Nucleus accumbens (tissue), 56 donors: ENCODE results near the gene YES1.
A peak's percentile ranks its signal among the peaks of the same experiment; 100 is the strongest.
"Not testable (repeated sequence)": the region's sequence is repeated elsewhere in the genome, so short reads cannot be mapped to it uniquely, and the experiment has no call there.

Source experiments
- DNase-seq, 56 donors: peaks; one replicate each; lab custom pipeline; 2025; lab: John Stamatoyannopoulos, UW

YES1 gene

DNA sequence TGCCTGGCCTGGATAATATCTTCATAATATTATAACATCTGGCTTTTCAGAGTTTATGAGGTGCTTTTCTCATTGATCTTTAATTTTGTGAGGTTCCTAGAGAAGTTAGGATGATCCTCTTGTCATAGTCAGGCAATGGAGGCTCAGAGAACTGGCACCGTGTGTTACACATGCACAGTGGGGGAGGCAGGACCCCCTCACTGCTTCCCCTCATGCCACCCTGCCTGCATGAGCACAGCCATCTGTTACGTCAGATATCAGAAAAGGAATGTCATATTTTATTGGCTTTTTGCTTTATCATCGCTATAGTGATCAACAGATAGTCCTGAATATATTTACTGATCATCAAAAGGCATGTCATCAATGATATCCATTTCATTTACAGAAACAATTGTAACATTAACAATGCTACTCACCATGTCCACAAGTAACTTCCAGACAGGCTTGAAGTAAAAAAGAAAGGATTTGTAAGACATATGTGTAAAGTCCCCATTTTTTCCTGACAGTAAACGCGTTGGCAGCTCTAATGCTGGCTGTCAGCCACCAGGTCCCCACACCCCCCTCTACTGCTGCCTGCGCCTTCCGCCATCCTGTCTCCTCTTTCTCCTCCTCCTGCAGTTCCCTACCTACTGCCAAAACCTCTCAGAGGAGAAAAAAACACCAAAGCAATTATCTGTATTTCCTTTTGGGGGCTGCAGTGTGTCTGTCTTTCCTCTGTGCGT lies 118.4 kb downstream of the YES1 start:
- no peak for DNase-seq

- DNase-seq: no peak
These were observed 119.2 kb downstream of the YES1 start for GRCh38 chr18:692824-693223.

DNA sequence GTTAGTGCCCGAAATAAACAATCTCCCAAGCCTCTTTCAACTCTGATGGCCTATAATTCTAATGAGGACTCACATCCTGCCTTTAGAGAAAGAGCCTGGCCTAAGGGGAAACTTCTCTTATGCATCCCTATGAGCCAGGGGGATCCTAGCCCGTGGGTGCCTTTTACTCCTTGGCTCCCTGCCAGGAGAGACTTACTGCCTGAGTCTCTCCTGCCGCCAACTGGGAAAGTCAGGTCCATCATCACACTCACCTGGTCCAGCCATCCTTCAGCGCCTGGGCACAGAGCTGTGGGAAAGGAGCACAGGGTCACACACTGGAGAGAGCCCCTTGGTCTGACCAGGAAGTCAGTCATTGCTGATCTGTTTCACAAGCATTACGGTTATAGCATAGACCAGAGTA lies 123.7 kb downstream of the YES1 start:
- no peak for DNase-seq

DNA sequence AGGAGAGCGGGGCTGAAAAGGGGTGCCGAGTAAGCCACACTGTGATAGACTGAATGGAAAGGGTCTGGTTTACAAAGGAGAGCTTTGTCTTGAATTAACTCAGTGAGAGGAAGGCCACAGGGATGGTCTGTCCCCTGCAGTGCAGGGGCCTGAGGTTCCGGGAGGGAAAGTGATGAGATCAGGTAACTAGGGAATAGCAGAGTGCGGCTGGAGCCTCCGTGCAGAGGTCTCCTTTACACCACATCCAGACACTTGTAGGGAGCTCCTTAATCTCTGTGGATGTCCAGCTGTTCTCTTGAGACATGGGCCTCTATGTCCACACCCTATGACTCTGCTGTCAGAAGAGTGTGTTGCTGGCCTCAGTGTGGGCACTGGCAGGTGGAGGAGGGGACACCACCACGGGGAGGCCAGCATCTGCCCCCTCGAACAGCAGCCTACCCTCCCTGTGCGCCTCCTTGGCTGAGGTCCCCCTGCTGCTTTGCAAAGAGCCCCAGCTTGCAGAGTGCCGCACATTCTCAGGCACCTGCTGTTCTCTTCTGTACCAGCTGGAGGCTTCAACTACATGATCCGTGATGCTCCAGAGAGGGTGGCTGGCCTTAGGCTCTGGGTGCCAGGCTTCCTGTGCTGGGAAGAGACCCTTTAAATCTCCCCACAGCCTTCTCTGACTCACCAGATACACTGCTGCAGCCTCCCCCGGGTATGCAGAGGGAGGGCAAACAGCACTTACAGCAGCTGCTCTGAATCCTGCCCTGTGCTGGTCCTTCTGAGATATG lies 125.5 kb downstream of the YES1 start:
- DNase-seq: peak in 4 of 56 donors; percentile 8 to 39 (median 20)

- no peak for DNase-seq
These were observed 126.6 kb downstream of the YES1 start for GRCh38 chr18:685438-685837.

DNA sequence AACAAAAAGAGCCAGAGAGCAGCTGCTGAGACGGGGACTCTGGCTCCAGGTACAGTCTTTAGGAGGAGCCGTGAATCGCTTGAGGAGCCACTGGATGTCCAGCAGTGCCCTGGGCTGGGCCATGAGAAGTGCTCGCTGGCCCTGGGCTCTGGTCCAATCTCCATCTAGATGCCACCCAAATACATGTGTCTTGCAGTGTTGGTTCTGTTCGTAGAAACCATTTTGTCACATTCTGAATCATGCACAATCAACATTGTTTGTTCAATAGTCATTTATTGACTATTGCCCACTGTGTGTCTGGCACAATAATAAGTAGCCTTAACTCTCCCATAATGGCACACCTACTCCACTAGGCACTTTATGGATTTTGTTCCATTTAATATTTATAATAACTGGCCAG lies 128.5 kb downstream of the YES1 start:
- no peak for DNase-seq

GRCh38 chr18:682833-683232 lies 129.2 kb downstream of the YES1 start:
- DNase-seq: no peak

DNA sequence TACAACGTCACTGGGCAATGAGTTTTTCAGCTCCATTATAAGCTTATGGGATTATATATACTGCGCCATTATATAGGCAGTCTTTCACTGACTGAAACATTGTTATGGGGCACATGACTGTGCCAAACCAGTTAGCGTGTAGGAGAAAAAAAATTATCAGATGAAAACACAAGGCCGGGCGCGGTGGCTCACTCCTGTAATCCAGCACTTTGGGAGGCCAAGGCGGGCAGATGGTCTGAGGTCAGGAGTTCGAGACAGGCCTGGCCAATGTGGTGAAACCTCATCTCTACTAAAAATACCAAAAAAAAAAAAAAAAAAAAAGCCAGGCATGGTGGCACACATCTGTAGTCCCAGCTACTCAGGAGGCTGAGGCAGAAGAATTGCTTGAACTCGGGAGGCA lies 129.6 kb downstream of the YES1 start:
- not testable (repeated sequence) for DNase-seq

DNA sequence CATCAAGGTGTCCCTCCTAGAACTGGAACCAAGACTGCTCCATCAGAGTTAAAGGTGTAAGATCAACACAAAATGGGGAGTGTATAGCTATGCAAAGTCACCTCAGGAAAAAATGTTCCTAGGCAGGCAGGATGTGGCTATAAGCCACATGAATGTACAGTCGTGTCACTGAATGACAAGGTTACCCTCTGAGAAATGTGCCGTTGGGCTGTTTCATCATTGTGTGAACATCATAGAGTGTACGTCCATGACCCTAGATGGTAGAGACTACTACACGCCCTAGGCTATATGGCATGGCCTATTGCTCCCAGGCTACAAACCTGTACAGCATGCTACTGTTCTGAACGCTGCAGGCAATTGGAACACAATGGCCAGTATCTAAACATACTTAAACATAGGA lies 130.1 kb downstream of the YES1 start:
- no peak for DNase-seq

- no peak for DNase-seq
These were observed 131.7 kb downstream of the YES1 start for GRCh38 chr18:680392-680791.

- DNase-seq: no peak
These were observed 132.5 kb downstream of the YES1 start for GRCh38 chr18:679516-679915.

DNA sequence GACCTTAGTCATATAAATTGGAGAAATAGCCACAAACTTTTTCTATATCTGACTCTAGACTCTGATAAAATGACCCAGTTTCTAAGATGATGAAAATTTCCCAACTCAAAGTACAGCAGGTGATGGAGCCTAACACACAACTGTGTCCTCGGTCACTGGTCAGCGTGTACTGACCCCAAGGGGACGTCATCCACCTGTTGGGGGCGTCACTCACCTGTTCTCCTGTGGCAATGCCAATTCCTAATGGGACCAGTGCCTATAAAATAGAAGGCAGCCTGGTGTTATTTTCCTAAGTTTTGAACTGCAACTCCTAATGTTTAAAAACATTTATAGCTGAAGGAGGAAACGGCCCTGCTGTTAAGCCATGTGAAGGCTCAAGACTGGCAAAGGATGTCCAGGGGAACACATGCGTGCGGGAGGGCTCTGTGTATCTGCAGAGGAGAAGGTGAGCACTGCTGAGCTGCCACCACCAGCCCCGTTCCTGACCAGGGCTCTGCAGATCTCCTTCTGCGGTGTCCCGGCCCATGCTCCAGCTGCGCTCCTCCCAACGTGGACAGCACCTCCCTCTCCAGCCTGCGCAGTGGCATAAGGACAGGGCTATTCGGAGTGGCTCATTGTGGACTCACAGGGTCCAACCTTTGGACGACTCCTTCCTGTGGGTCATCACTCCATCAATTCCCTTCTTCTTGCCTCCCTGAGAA lies 133.4 kb downstream of the YES1 start:
- DNase-seq: no peak

DNA sequence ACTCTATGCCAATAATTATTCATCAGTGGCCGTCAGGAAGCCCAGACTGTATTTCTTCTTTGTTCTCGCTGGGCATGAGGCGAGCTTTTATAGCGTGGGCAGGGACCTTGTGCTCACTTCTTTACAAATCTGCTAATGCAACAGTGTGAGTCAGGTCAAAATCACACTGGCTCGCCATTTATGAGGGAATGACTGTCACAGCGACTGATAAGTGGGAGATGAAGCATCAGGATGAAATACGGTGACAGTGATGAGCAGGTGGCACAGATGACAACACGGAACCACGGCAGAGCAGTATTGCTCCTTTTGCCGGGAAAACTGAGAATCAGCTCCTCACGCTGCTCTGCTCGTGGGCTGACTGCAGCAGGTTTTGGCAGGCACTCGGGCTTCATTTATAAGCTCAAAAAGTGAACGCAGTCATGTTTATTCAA lies 134.1 kb downstream of the YES1 start:
- peak in 10 of 56 donors; percentile 7 to 65 (median 16) for DNase-seq

GRCh38 chr18:677145-677544 lies 134.9 kb downstream of the YES1 start:
- no peak for DNase-seq

DNA sequence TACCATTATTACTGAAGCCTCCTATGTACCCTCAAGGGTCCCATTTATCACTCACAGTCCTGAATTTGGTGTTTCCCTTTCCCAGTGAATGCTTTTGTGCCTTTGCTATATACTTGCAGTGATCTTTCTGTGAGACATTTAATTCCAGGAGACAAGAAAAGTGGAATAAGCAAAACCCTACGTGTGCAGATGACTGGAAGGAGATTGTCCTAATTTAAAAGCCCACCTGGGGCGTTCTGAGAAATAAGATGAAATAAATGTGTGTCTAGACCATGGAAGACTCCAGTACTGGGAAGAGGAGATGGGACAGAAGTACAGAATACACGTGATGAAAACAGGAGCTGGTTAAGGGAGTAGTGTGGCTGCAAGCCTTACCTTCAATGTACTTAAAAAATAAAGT lies 135.3 kb downstream of the YES1 start:
- no peak for DNase-seq

DNA sequence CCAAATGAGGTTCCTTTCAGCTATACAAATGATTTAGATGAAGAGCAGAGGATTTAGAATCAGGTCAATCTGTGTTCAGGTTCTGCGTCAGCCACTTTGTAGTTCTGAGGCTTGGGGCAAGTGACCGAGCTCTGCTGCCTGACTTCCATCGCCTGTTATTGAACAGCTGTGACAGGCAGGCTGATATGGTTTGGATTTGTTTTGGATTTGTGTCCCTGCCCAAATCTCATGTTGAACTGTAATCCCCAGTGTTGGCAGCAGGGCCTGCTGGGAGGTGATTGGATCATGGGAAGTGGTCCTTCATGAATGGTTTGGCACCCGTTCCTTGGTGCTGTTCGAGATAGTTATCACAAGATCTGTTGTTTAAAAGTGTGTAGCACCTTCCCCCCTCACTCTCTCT lies 136.0 kb downstream of the YES1 start:
- DNase-seq: no peak

DNA sequence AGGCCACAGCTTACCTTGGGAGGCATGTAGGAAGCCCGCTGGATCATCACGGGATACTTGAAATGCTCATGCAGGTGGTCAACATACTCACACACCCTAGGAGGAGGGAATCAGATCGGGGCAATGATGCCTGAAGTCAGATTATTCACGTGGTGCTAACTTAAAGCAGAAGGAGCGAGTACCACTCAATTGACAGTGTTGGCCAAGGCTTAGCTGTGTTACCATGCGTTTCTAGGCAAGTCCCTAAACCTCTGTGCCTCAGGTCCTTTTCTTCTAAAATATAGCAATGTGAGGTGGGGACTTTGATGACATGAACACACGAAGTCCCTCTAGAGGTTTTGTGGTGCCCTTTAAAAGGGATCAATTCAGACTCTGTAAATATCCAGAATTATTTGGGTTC lies 136.7 kb downstream of the YES1 start:
- DNase-seq: no peak

DNA sequence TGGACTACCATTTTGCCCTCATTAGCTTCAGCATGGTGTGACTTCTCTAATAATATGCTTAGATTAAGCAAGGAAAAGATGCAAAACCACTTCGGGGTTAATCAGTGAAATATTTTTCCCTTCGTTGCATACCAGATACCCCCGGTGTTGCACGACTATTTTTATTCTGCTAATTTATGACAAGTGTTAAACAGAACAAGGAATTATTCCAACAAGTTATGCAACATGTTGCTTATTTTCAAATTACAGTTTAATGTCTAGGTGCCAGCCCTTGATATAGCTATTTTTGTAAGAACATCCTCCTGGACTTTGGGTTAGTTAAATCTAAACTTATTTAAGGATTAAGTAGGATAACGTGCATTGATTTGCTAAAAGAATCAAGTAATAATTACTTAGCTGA lies 138.3 kb downstream of the YES1 start:
- no peak for DNase-seq

- DNase-seq: no peak
These were observed 138.7 kb downstream of the YES1 start for GRCh38 chr18:673317-673716.
